HTERT RPE-1 (cell line): Measurements from ENCODE around the gene PADI6.
"Not testable (repeated sequence)": the region's sequence is repeated elsewhere in the genome, so short reads cannot be mapped to it uniquely, and the experiment has no call there.

Experiments
- in situ Hi-C: fragments of 300-500 bp; cut with MboI; formaldehyde crosslinking; loops from 4 replicates; pipeline ENCODE4 v1.14.3; 2020; ENCODE audit warnings: low sequenced_read_pairs

Gene PADI6

GRCh38 chr1:17371896-17372295, at the start of gene PADI6:
TSS of gene PADI6 (plus strand) at chr1:17372196. CDS start at chr1:17372246, 50 bp downstream.
- in situ Hi-C loops, result no loop called here

GRCh38 chr1:17328855-17329254, 43.1 kb upstream of the PADI6 start:
- in situ Hi-C loops, result no loop called here

- in situ Hi-C loops, result no loop called here
Measured at GRCh38 chr1:17329610-17330009, 42.4 kb upstream of the PADI6 start.

- in situ Hi-C loops, result no loop called here
Measured at GRCh38 chr1:17330856-17331255, 41.1 kb upstream of the PADI6 start.

- in situ Hi-C loops, result no loop called here
Measured at GRCh38 chr1:17333081-17333480, 38.9 kb upstream of the PADI6 start.

- in situ Hi-C loops, result no loop called here
Measured at GRCh38 chr1:17335821-17336710, 35.9 kb upstream of the PADI6 start.

- in situ Hi-C loops, result no loop called here
Measured at GRCh38 chr1:17338706-17339493, 33.1 kb upstream of the PADI6 start.

GRCh38 chr1:17339521-17339920, 32.5 kb upstream of the PADI6 start:
- in situ Hi-C loops, result no loop called here

- in situ Hi-C loops, result no loop called here
Measured at GRCh38 chr1:17340358-17340757, 31.6 kb upstream of the PADI6 start.

- in situ Hi-C loops, result no loop called here
Measured at GRCh38 chr1:17342014-17342441, 30.0 kb upstream of the PADI6 start.

GRCh38 chr1:17345506-17345905, 26.5 kb upstream of the PADI6 start:
- in situ Hi-C loops, result not testable (repeated sequence)

GRCh38 chr1:17346046-17346789, 25.8 kb upstream of the PADI6 start:
- in situ Hi-C loops, result no loop called here

GRCh38 chr1:17347769-17348592, 24.0 kb upstream of the PADI6 start:
- in situ Hi-C loops, result no loop called here

- in situ Hi-C loops, result no loop called here
Measured at GRCh38 chr1:17348593-17349234, 23.3 kb upstream of the PADI6 start.

GRCh38 chr1:17350083-17350482, 21.9 kb upstream of the PADI6 start:
- in situ Hi-C loops, result no loop called here

GRCh38 chr1:17350928-17351446, 21.0 kb upstream of the PADI6 start:
- in situ Hi-C loops, result no loop called here

- in situ Hi-C loops, result no loop called here
Measured at GRCh38 chr1:17351598-17352324, 20.2 kb upstream of the PADI6 start.

GRCh38 chr1:17352419-17352909, 19.5 kb upstream of the PADI6 start:
- in situ Hi-C loops, result no loop called here

- in situ Hi-C loops, result no loop called here
Measured at GRCh38 chr1:17355898-17356297, 16.1 kb upstream of the PADI6 start.
